ENCODE data around the gene YES1. TPM values are rescaled to one million over a fixed set of nuclear protein-coding genes. Genes with fewer than 3 reads are reported as not detected.
"Not testable (repeated sequence)": the region's sequence is repeated elsewhere in the genome, so short reads cannot be mapped to it uniquely, and the experiment has no call there.

Gene YES1
- polyA plus RNA-seq, 4 donors, result 57.8 to 85.7 (median 68.2) TPM

GRCh38 chr18:741931-742512 is 70.0 kb downstream of the YES1 start:
- peak in 3 of 4 donors; percentile 7 to 12 (median 8) for DNase-seq (ENCODE audit: low read depth in 4 of 4, low spot score in 3 of 4)

- DNase-seq (ENCODE audit: low read depth in 4 of 4, low spot score in 3 of 4), result no peak
Measured at GRCh38 chr18:732371-732770, 79.7 kb downstream of the YES1 start.

GRCh38 chr18:731185-731584 is 80.9 kb downstream of the YES1 start:
- DNase-seq (ENCODE audit: low read depth in 4 of 4, low spot score in 3 of 4), result no peak

GRCh38 chr18:730692-731091 is 81.3 kb downstream of the YES1 start:
- no peak for DNase-seq (ENCODE audit: low read depth in 4 of 4, low spot score in 3 of 4)

DNA sequence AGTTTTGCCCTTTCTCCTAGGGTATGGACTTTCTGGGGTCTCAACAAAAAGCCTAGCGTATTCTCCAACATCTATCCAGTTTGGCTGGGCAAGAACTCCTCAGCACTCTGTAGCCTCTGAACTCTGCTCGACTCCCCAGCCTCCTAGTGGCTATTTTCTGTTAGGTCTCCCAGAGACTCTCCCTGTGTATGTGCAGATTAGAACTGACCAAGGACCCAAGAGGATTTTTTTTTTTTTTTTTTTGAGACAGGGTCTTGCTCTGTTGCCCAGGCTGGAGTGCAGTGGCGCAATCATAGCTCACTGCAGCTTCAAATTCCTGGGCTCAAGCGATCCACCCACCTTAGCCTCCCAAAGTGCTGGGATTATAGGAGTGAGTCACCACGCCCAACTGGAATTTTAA is 81.9 kb downstream of the YES1 start:
- not testable (repeated sequence) for DNase-seq (ENCODE audit: low read depth in 4 of 4, low spot score in 3 of 4)

DNA sequence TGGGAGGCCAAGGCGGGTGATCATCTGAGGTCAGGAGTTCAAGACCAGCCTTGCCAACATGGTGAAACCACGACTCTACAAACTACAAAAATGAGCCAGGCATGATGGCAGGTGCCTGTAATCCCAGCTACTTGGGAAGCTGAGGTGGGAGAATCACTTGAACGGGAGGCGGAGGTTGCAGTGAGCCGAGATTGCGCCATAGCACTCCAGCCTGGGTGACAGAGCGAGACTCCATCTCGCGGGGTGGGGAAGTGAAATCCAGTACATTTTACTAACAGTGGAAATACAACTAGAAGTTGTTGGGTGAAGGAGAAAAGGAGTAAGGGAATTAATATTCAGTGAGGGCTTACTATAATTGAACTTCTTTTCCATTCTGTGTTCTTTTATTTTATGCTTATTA is 86.4 kb downstream of the YES1 start:
- no peak for DNase-seq (ENCODE audit: low read depth in 4 of 4, low spot score in 3 of 4)

DNA sequence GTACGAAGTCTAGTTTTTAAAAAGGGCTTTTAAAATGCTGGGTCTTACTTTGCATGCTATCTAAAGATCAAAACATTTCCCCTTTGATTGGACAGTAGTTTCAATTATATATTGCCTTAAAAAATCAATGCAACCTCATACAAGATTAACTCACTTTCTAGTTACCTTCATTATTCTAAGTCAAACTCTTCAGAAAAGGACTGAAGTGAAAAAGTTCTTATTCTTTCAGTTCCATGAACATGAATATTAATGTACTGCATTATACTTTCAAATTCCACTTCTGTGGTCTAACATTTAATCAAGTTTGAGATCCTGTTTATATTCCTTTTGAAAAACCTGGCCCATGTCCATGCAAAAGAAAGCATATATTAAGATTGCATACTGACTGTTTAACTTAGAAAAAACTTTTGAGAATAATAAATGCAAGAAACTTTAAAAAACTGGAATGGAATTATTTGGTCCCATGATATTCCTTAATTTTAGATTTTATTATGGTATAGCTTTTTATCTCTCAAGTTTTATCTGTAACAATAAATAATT is 88.4 kb downstream of the YES1 start:
- no peak for DNase-seq (ENCODE audit: low read depth in 4 of 4, low spot score in 3 of 4)

DNA sequence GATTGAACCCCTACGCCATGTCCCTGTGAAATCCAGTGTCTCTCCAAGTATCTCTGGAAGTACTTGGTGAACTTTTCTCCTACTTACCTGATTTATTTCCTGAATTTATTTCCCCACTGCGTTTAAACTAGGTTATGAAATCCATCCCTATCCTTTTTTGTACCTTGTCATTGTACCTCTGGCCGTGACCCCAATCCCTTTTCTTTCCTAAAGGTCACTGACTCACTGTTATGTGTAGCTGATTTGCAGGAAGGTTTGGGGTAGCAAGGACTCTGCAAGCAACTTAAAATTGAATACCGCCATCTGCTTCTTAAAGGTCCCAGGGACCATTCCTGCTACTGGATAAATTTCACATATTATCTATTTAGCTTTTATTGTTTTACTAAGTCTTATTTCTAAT is 95.0 kb downstream of the YES1 start:
- no peak for DNase-seq (ENCODE audit: low read depth in 4 of 4, low spot score in 3 of 4)

- no peak for DNase-seq (ENCODE audit: low read depth in 4 of 4, low spot score in 3 of 4)
Measured at GRCh38 chr18:715626-716025, 96.4 kb downstream of the YES1 start.

DNA sequence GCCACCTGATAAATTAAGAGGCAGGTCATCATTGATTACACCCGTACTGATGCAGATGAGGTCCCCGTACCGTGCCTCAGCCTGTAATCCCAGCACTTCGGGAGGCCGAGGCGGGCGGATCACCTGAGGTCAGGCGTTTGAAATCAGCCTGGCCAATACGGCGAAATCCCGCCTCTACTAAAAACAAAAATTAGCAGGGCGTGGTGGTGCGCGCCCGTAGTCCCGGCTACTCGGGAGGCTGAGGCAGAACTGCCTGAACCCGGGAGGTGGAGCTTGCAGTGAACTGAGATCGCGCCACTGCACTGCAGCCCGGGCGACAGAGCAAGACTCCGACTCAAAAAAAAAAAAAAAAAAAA is 98.9 kb downstream of the YES1 start:
- DNase-seq (ENCODE audit: low read depth in 4 of 4, low spot score in 3 of 4), result no peak

- DNase-seq (ENCODE audit: low read depth in 4 of 4, low spot score in 3 of 4), result peak; percentile 36 to 67 (median 64)
Measured at GRCh38 chr18:712401-713134, 99.5 kb downstream of the YES1 start, which contains the start of gene ENOSF1. Gene ENOSF1 (minus strand): TSS chr18:712630. CDS start chr18:712587, 43 bp downstream.

GRCh38 chr18:711657-712400 is 100.2 kb downstream of the YES1 start:
- peak in 3 of 4 donors; percentile 46 to 61 (median 48) for DNase-seq (ENCODE audit: low read depth in 4 of 4, low spot score in 3 of 4)

GRCh38 chr18:711310-711656 is 100.8 kb downstream of the YES1 start:
- DNase-seq (ENCODE audit: low read depth in 4 of 4, low spot score in 3 of 4), result peak in 1 of 4 donors; percentile 31

DNA sequence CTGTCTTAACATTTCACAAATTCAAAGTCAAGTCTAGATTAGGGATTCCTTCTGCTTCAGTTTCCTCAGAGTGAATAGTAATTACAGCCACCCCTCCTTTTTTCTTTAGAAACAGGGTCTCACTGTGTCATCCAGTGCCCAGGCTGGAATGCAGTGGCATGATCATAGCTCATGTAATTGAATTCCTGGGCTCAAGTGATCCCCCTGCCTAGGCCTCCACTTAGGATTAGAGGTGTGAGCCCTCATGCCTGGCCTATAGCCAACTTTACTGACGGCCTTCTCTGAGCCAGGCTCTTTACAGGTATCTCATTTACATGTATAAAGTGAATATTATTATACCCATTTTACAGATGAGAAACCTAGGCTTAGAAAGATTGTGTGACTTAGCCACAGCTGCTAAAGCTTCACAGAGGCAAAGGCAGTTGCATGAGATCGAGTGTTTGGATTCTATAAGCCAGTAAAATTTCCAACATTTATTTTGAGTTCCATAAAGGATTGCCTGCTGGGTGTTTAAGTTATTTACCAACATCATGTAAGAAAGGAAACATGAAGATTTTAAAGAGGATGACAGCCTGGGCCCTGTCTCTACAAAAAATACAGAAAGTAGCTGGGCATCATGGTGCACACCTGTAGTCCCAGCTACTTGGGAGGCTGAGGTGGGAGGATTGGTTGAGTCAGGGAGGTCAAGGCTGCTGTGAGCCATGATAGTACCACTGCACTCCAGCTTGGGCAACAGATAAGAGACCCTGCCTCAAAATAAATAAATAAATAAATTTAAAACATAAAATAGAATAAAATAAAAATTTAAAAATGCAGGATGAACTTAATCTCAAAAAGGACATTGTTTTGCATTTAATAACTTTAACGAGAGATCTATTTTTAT is 101.4 kb downstream of the YES1 start:
- DNase-seq (ENCODE audit: low read depth in 4 of 4, low spot score in 3 of 4), result no peak

DNA sequence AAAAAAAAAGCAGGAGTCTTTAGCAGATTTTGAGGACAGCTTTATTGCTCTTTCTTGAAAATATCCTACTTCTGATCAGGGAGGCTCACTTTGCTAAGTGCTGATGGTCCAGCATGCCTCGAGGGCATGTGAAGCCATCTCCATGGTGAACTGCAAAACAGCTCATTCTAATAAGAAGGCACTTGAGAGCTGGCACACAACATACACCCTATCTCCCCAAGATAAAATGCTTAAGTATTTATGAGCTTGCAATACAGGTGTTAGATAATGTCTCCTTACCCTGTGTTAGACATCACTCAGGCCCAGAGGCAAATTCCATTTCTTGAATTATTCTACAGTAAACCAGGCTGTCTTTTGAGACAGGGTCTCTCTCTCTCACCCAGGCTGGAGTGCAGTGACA is 102.3 kb downstream of the YES1 start:
- no peak for DNase-seq (ENCODE audit: low read depth in 4 of 4, low spot score in 3 of 4)

DNA sequence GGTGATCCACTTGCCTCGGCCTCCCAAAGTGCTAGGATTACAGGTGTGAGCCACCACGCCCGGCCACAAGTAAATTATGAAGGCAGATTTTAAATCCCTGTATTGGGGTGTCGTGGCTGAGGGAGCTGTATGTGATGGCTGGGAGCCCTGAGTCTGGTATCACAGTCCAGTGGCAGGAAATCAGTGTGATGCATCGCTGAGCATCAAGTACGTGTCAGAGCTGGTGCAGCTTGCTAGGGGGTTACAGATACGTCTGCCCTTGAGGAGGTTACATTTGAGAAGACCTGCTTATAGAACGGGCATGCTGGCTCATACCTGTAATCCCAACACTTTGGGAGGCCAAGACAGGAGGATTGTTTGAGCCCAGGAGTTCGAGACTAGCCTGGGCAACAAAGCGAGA is 103.9 kb downstream of the YES1 start:
- no peak for DNase-seq (ENCODE audit: low read depth in 4 of 4, low spot score in 3 of 4)

- no peak for DNase-seq (ENCODE audit: low read depth in 4 of 4, low spot score in 3 of 4)
Measured at GRCh38 chr18:706405-706804, 105.6 kb downstream of the YES1 start.

GRCh38 chr18:703213-703967 is 108.7 kb downstream of the YES1 start:
- no peak for DNase-seq (ENCODE audit: low read depth in 4 of 4, low spot score in 3 of 4)

GRCh38 chr18:697800-698199 is 114.2 kb downstream of the YES1 start:
- DNase-seq (ENCODE audit: low read depth in 4 of 4, low spot score in 3 of 4), result peak in 1 of 4 donors; percentile 6

DNA sequence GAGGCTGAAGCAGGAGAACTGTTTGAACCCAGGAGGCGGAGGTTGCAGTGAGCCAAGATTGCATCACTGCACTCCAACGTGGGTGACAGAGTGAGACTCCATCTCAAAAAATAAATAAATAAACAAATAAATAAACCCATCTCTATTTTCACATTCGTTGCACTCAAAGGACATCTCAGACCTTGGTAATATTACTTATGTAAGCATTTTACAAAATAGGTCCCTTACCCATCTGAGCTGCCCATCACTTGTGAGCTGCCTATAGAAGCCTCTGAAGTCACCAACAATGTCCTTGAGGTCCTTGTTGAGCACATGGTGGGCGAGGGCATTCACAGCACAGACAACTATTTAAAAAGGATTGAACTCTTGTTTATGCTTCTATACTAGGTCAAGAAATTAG is 115.0 kb downstream of the YES1 start:
- DNase-seq (ENCODE audit: low read depth in 4 of 4, low spot score in 3 of 4), result no peak
